ENCODE data around the gene RCAN3.

DNA sequence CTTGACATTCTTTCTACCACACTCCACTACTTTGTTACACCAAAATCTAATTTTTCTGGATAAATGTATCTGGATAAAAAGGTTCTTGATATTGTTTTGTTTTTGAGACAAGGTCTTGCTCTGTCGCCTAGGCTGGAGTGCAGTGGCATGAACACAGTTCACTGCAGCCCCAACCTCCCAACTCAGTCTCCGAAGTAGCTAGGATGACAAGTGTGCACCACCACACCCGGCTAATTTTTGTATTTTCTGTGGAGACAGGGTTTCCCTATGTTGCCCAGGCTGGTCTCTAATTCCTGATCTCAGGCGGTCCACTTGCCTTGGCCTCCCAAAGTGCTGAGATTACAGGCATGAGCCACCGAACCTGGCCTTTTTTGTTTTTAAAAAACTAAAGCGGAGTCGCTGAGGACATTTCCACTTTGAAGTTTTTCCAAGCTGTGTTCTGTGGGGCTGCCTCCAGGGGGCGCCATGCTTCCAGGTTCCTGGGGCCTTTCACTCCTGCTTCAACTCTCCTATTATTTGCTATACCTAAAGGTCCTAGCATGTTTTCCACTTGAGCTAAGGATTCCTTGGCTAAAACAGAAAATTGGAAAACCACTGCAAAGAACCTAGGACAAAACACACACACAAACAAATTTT is 39.2 kb downstream of the RCAN3 start:
- no peak for TF ChIP-seq TAF1 (IDR thresholded peaks at IDR 0.05; ENCODE audit: borderline replicate concordance, low read depth, low read length)
- TF ChIP-seq POLR2A (IDR thresholded peaks at IDR 0.05; ENCODE audit: low read depth, low read length), result no peak

Data from GM12892 (cell line).